ENCODE data around the gene PSG1.
"Not testable (repeated sequence)": the region's sequence is repeated elsewhere in the genome, so short reads cannot be mapped to it uniquely, and the experiment has no call there.

Gene PSG1

GRCh38 chr19:42819960-42820650 lies 59.4 kb downstream of the PSG1 start:
- H3K9me3 ChIP-seq (ENCODE audit: control insufficient read depth, insufficient read depth, low read depth, low read length), result peaks cover 13% of the 10 kb centered on the region; the same call in 1 of the 2 replicates
- H3K27ac ChIP-seq (ENCODE audit: low read depth, low read length); H3K4me3 ChIP-seq (ENCODE audit: low read depth, low read length); H3K27me3 ChIP-seq (ENCODE audit: control insufficient read depth, insufficient read depth, low read length); H3K9ac ChIP-seq (ENCODE audit: low read length); H3K4me1 ChIP-seq (ENCODE audit: control insufficient read depth, insufficient read depth, low read length); H3K36me3 ChIP-seq (ENCODE audit: control insufficient read depth, insufficient read depth, low read length): not testable (repeated sequence)

- no peak overlapping the region for H3K9ac ChIP-seq (ENCODE audit: low read length)
- no peaks in the 10 kb centered on the region for H3K36me3 ChIP-seq (ENCODE audit: control insufficient read depth, insufficient read depth, low read length)
- H3K4me1 ChIP-seq (ENCODE audit: control insufficient read depth, insufficient read depth, low read length), result no peaks in the 10 kb centered on the region
- H3K27me3 ChIP-seq (ENCODE audit: control insufficient read depth, insufficient read depth, low read length), result no peaks in the 10 kb centered on the region
- peaks cover 3% of the 10 kb centered on the region; the same call in 1 of the 2 replicates for H3K9me3 ChIP-seq (ENCODE audit: control insufficient read depth, insufficient read depth, low read depth, low read length)
- H3K4me3 ChIP-seq (ENCODE audit: low read depth, low read length), result no peak overlapping the region
- H3K27ac ChIP-seq (ENCODE audit: low read depth, low read length), result no peak overlapping the region
These were observed 62.6 kb downstream of the PSG1 start for GRCh38 chr19:42816894-42817293.

Measured in HUES6 (cell line).